IPS-20b (cell line): ENCODE results near the gene DNAJC10.
"Not testable (repeated sequence)": the region's sequence is repeated elsewhere in the genome, so short reads cannot be mapped to it uniquely, and the experiment has no call there.

Source experiments
- H3K27ac ChIP-seq: one replicate; pipeline ENCODE4 v1.5.1; 2013; ENCODE audit warnings: low read length
- H3K27me3 ChIP-seq: 2 replicates; pipeline ENCODE4 v1.6.1; 2013; ENCODE audit warnings: mild to moderate bottlenecking, low read length, inconsistent platforms; ENCODE audit not compliant: insufficient read depth
- H3K36me3 ChIP-seq: 2 replicates; pipeline ENCODE4 v1.6.1; 2013; ENCODE audit warnings: low read depth, mild to moderate bottlenecking, inconsistent platforms, low read length, moderate library complexity; ENCODE audit not compliant: insufficient read depth
- H3K4me1 ChIP-seq: 2 replicates; pipeline ENCODE4 v1.6.1; 2013; ENCODE audit warnings: mild to moderate bottlenecking, control low read depth, inconsistent platforms, low read length, moderate library complexity; ENCODE audit not compliant: insufficient read depth
- H3K4me3 ChIP-seq: 2 replicates; pipeline ENCODE4 v1.5.1; 2013; ENCODE audit warnings: mild to moderate bottlenecking, low read length, inconsistent platforms
- H3K9ac ChIP-seq: 2 replicates; pipeline ENCODE4 v1.6.1; 2013; ENCODE audit warnings: low read depth, mild to moderate bottlenecking, inconsistent platforms, low read length, moderate library complexity
- H3K9me3 ChIP-seq: 2 replicates; pipeline ENCODE4 v1.6.1; 2013; ENCODE audit warnings: mild to moderate bottlenecking, low read depth, low read length, inconsistent platforms; ENCODE audit not compliant: insufficient read depth

Gene DNAJC10

GRCh38 chr2:182698671-182699070, 17.4 kb upstream of the DNAJC10 start:
- Histone ChIP-seq H3K27me3 (no peaks in the 10 kb centered on the region), H3K9ac (no peak overlapping the region), H3K4me3 (no peak overlapping the region), H3K4me1 (no peaks in the 10 kb centered on the region), H3K36me3 (no peaks in the 10 kb centered on the region), H3K27ac (no peak overlapping the region), H3K9me3 (no peaks in the 10 kb centered on the region)

- no peaks in the 10 kb centered on the region for H3K27me3 ChIP-seq
- H3K9me3 ChIP-seq = no peaks in the 10 kb centered on the region
- H3K27ac ChIP-seq = no peak overlapping the region
- no peaks in the 10 kb centered on the region for H3K4me1 ChIP-seq
- H3K36me3 ChIP-seq = no peaks in the 10 kb centered on the region
- H3K4me3 ChIP-seq = no peak overlapping the region
- no peak overlapping the region for H3K9ac ChIP-seq
Measured at GRCh38 chr2:182705761-182706160, 10.3 kb upstream of the DNAJC10 start.

- H3K4me1 ChIP-seq = no peaks in the 10 kb centered on the region
- H3K9me3 ChIP-seq = no peaks in the 10 kb centered on the region
- no peaks in the 10 kb centered on the region for H3K27me3 ChIP-seq
- H3K4me3 ChIP-seq = no peak overlapping the region
- no peak overlapping the region for H3K27ac ChIP-seq
- no peak overlapping the region for H3K9ac ChIP-seq
- H3K36me3 ChIP-seq = no peaks in the 10 kb centered on the region
Measured at GRCh38 chr2:182706751-182707150, 9.3 kb upstream of the DNAJC10 start.

GRCh38 chr2:182713601-182714000, 2.5 kb upstream of the DNAJC10 start:
- no peaks in the 10 kb centered on the region for H3K27me3 ChIP-seq
- peaks cover 13% of the 10 kb centered on the region; the same call in 1 of the 2 replicates for H3K4me1 ChIP-seq
- no peak overlapping the region for H3K4me3 ChIP-seq
- no peak overlapping the region for H3K9ac ChIP-seq
- no peaks in the 10 kb centered on the region for H3K9me3 ChIP-seq
- peaks cover 4% of the 10 kb centered on the region; the same call in 1 of the 2 replicates for H3K36me3 ChIP-seq
- H3K27ac ChIP-seq = no peak overlapping the region

- Histone ChIP-seq H3K27ac (no peak overlapping the region), H3K27me3 (no peaks in the 10 kb centered on the region), H3K4me1 (peaks cover 13% of the 10 kb centered on the region; the same call in 1 of the 2 replicates), H3K36me3 (peaks cover 20% of the 10 kb centered on the region), H3K9me3 (no peaks in the 10 kb centered on the region), H3K4me3 (peak overlapping the region; percentile 93), H3K9ac (peak overlapping the region; percentile 91; the same call in 1 of the 2 replicates)
Measured at GRCh38 chr2:182715121-182715891, 751 bp upstream of the DNAJC10 start.

GRCh38 chr2:182716650-182716979, 558 bp downstream of the DNAJC10 start:
- Histone ChIP-seq H3K27ac (peak overlapping the region; percentile 98), H3K9ac (peak overlapping the region; percentile 91), H3K4me3 (peak overlapping the region; percentile 93), H3K36me3 (peaks cover 33% of the 10 kb centered on the region), H3K4me1 (peaks cover 13% of the 10 kb centered on the region; the same call in 1 of the 2 replicates), H3K27me3 (no peaks in the 10 kb centered on the region), H3K9me3 (no peaks in the 10 kb centered on the region)

- Histone ChIP-seq H3K36me3 (peaks cover 40% of the 10 kb centered on the region), H3K27ac (no peak overlapping the region), H3K9me3 (no peaks in the 10 kb centered on the region), H3K9ac (peak overlapping the region; percentile 91; the same call in 1 of the 2 replicates), H3K4me1 (peaks cover 13% of the 10 kb centered on the region; the same call in 1 of the 2 replicates), H3K27me3 (no peaks in the 10 kb centered on the region), H3K4me3 (peak overlapping the region; percentile 93)
Measured at GRCh38 chr2:182717416-182717815, 1.4 kb downstream of the DNAJC10 start.

GRCh38 chr2:182717816-182718215, 1.8 kb downstream of the DNAJC10 start:
- no peak overlapping the region for H3K27ac ChIP-seq
- H3K36me3 ChIP-seq = peaks cover 44% of the 10 kb centered on the region
- H3K4me1 ChIP-seq = peaks cover 13% of the 10 kb centered on the region; the same call in 1 of the 2 replicates
- H3K9me3 ChIP-seq = no peaks in the 10 kb centered on the region
- peak overlapping the region; percentile 93; the same call in 1 of the 2 replicates for H3K4me3 ChIP-seq
- peak overlapping the region; percentile 91; the same call in 1 of the 2 replicates for H3K9ac ChIP-seq
- no peaks in the 10 kb centered on the region for H3K27me3 ChIP-seq

GRCh38 chr2:182718459-182718858, 2.4 kb downstream of the DNAJC10 start:
- Histone ChIP-seq H3K9ac (no peak overlapping the region), H3K4me3 (no peak overlapping the region), H3K36me3 (peaks cover 50% of the 10 kb centered on the region), H3K27me3 (no peaks in the 10 kb centered on the region), H3K27ac (no peak overlapping the region), H3K9me3 (no peaks in the 10 kb centered on the region), H3K4me1 (peaks cover 13% of the 10 kb centered on the region; the same call in 1 of the 2 replicates)

- H3K9ac ChIP-seq, H3K4me3 ChIP-seq, H3K9me3 ChIP-seq, H3K27ac ChIP-seq, H3K27me3 ChIP-seq: not testable (repeated sequence)
- Histone ChIP-seq H3K4me1 (peaks cover 13% of the 10 kb centered on the region; the same call in 1 of the 2 replicates), H3K36me3 (peaks cover 57% of the 10 kb centered on the region)
Measured at GRCh38 chr2:182719116-182719515, 3.1 kb downstream of the DNAJC10 start.

GRCh38 chr2:182724656-182725055, 8.6 kb downstream of the DNAJC10 start:
- Histone ChIP-seq H3K9me3 (no peaks in the 10 kb centered on the region), H3K4me1 (no peaks in the 10 kb centered on the region), H3K27ac (no peak overlapping the region), H3K27me3 (no peaks in the 10 kb centered on the region), H3K4me3 (no peak overlapping the region), H3K9ac (no peak overlapping the region), H3K36me3 (peaks cover 93% of the 10 kb centered on the region)

GRCh38 chr2:182726473-182726872, 10.4 kb downstream of the DNAJC10 start:
- H3K27ac ChIP-seq = no peak overlapping the region
- peaks cover 93% of the 10 kb centered on the region for H3K36me3 ChIP-seq
- no peaks in the 10 kb centered on the region for H3K27me3 ChIP-seq
- no peaks in the 10 kb centered on the region for H3K9me3 ChIP-seq
- no peak overlapping the region for H3K9ac ChIP-seq
- no peaks in the 10 kb centered on the region for H3K4me1 ChIP-seq
- no peak overlapping the region for H3K4me3 ChIP-seq
